Ascending aorta (tissue), 2 donors: ENCODE data around the gene CCNJL. TPM values are rescaled to one million over a fixed set of nuclear protein-coding genes. Genes with fewer than 3 reads are reported as not detected.

Source experiments
- DNase-seq, 2 donors: peaks; one replicate each; pipeline ENCODE4 v3.0.0-alpha.2; 2019; ENCODE audit warnings: low spot score in 2 of 2
- H3K27ac ChIP-seq, 2 donors: fragments of 200-600 bp; sonication (generic); one replicate each; pipeline ENCODE4 v1.5.1; 2016 to 2017; ENCODE audit warnings: mild to moderate bottlenecking in 1 of 2
- H3K27me3 ChIP-seq: fragments of 200-600 bp; sonication (generic); one replicate; pipeline ENCODE4 v1.5.1; 2017
- H3K36me3 ChIP-seq, 2 donors: fragments of 200-600 bp; sonication (generic); one replicate each; pipeline ENCODE4 v1.5.1; 2016
- H3K4me1 ChIP-seq, 2 donors: fragments of 200-600 bp; sonication (generic); one replicate each; pipeline ENCODE4 v1.5.1; 2016 to 2017; ENCODE audit warnings: mild to moderate bottlenecking in 1 of 2
- H3K4me3 ChIP-seq, 2 donors: fragments of 200-600 bp; sonication (generic); one replicate each; pipeline ENCODE4 v1.5.1; 2016 to 2017; ENCODE audit warnings: mild to moderate bottlenecking in 1 of 2
- H3K9me3 ChIP-seq, 2 donors: fragments of 200-600 bp; sonication (generic); one replicate each; pipeline ENCODE4 v1.5.1; 2016
- CTCF ChIP-seq, 3 experiments: fragments of 200-600 bp in 2 of 3; fragments of 450-650 bp in 1 of 3; sonication (generic) in 2 of 3; IDR thresholded peaks; one replicate each; pipeline ENCODE4 v1.5.1; 2016 to 2019; ENCODE audit warnings: antibody characterized with exemption in 3 of 3, mild to moderate bottlenecking in 1 of 3, moderate library complexity in 1 of 3
- intact Hi-C: fragments of 100-400 bp; cut with DNase I; formaldehyde crosslinking; loops from one replicate; pipeline ENCODE4 v1.15.1; 2023
- total RNA-seq: library from RNA; depleted of rRNA; stranded (reverse); fragments of >200 nt; gene quantifications from one replicate; pipeline ENCODE4 v1.1.0, GENCODE V29; 2016

The CCNJL gene
- total RNA-seq, 1 donor from 2014 or later, result not detected

DNA sequence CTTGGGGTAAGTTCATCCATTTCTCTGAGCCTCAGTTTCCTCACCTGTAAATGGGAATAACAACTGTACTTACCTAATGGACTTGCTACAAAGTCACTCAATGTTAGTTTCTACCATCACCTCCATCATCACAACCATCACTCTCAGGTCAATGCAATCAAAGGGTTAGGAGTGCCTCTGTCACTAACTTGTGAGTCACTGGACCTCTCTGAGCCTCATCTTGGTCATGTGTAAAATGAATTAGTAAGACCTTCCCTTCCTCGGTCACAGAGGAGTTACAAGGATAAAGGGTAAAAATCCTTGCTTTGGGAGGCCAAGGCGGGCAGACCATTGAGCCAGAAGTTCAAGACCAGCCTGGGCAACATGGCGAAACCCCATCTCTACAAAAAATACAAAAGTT, 70.2 kb downstream of the CCNJL start:
- no peak for TF ChIP-seq CTCF (IDR thresholded peaks at IDR 0.05)
- intact Hi-C loops, result no loop called here
- no peaks in the 10 kb centered on the region for H3K9me3 ChIP-seq
- H3K36me3 ChIP-seq, result no peaks in the 10 kb centered on the region
- no peaks in the 10 kb centered on the region for H3K4me1 ChIP-seq
- H3K4me3 ChIP-seq, result no peak overlapping the region
- no peaks in the 10 kb centered on the region for H3K27me3 ChIP-seq
- no peak overlapping the region for H3K27ac ChIP-seq
- no peak for DNase-seq

- no peak for DNase-seq
- Histone ChIP-seq H3K36me3 (no peaks in the 10 kb centered on the region), H3K27ac (no peak overlapping the region), H3K4me3 (no peak overlapping the region), H3K9me3 (no peaks in the 10 kb centered on the region), H3K27me3 (no peaks in the 10 kb centered on the region), H3K4me1 (no peaks in the 10 kb centered on the region)
- intact Hi-C loops, result no loop called here
- no peak for TF ChIP-seq CTCF (IDR thresholded peaks at IDR 0.05)
Observed at GRCh38 chr5:160240350-160240749, 72.0 kb downstream of the CCNJL start.

DNA sequence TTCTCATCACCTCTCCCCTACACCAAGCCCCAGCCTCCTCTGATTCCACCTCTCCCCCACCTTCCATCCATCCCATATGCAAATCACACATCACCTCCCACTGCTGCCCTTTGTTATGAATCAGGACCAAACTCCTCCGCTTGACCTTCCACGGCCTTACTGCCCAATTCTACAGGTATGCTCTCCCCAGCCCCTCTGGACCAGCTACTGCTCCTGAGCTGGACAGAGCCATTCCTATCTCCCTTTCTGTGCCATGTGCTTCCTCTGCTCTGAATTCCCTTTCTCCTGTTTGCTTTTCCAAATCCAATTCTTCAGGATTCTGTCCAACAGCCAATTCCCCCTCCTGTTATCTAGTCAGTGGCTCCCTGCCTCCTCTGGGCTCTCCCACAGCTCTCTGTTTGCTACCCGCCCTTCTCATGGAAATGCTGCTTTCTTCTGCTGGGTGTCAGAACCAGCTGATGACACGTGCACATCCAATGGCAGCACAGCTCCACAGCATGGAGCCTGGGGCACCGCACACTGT, 74.7 kb downstream of the CCNJL start:
- Histone ChIP-seq H3K4me3 (no peak overlapping the region), H3K36me3 (no peaks in the 10 kb centered on the region), H3K4me1 (no peaks in the 10 kb centered on the region), H3K9me3 (no peaks in the 10 kb centered on the region), H3K27ac (no peak overlapping the region), H3K27me3 (no peaks in the 10 kb centered on the region)
- no peak for DNase-seq
- intact Hi-C loops, result no loop called here
- TF ChIP-seq CTCF (IDR thresholded peaks at IDR 0.05), result no peak

GRCh38 chr5:160235731-160236130, 76.6 kb downstream of the CCNJL start:
- Histone ChIP-seq H3K9me3 (no peaks in the 10 kb centered on the region), H3K36me3 (no peaks in the 10 kb centered on the region), H3K4me1 (no peaks in the 10 kb centered on the region), H3K27me3 (no peaks in the 10 kb centered on the region), H3K4me3 (no peak overlapping the region), H3K27ac (no peak overlapping the region)
- no peak for TF ChIP-seq CTCF (IDR thresholded peaks at IDR 0.05)
- DNase-seq, result no peak
- intact Hi-C loops, result no loop called here

- intact Hi-C loops, result no loop called here
- no peak for TF ChIP-seq CTCF (IDR thresholded peaks at IDR 0.05)
- no peaks in the 10 kb centered on the region for H3K9me3 ChIP-seq
- H3K4me1 ChIP-seq, result no peaks in the 10 kb centered on the region
- H3K27ac ChIP-seq, result no peak overlapping the region
- H3K27me3 ChIP-seq, result no peaks in the 10 kb centered on the region
- H3K4me3 ChIP-seq, result no peak overlapping the region
- DNase-seq, result no peak
- no peaks in the 10 kb centered on the region for H3K36me3 ChIP-seq
Observed at GRCh38 chr5:160233215-160233614, 79.1 kb downstream of the CCNJL start.

GRCh38 chr5:160231783-160232342, 80.5 kb downstream of the CCNJL start:
- Histone ChIP-seq H3K4me1 (no peaks in the 10 kb centered on the region), H3K27ac (no peak overlapping the region), H3K4me3 (no peak overlapping the region), H3K9me3 (no peaks in the 10 kb centered on the region), H3K27me3 (no peaks in the 10 kb centered on the region), H3K36me3 (no peaks in the 10 kb centered on the region)
- no peak for TF ChIP-seq CTCF (IDR thresholded peaks at IDR 0.05)
- no peak for DNase-seq
- intact Hi-C loops, result no loop called here
